ENCODE data around the gene PAX8.

- TF ChIP-seq, protein P1, sequence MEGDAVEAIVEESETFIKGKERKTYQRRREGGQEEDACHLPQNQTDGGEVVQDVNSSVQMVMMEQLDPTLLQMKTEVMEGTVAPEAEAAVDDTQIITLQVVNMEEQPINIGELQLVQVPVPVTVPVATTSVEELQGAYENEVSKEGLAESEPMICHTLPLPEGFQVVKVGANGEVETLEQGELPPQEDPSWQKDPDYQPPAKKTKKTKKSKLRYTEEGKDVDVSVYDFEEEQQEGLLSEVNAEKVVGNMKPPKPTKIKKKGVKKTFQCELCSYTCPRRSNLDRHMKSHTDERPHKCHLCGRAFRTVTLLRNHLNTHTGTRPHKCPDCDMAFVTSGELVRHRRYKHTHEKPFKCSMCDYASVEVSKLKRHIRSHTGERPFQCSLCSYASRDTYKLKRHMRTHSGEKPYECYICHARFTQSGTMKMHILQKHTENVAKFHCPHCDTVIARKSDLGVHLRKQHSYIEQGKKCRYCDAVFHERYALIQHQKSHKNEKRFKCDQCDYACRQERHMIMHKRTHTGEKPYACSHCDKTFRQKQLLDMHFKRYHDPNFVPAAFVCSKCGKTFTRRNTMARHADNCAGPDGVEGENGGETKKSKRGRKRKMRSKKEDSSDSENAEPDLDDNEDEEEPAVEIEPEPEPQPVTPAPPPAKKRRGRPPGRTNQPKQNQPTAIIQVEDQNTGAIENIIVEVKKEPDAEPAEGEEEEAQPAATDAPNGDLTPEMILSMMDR (conservative IDR thresholded peaks at IDR 0.05 in 1 of 2, IDR thresholded peaks at IDR 0.05 in 1 of 2; ENCODE audit: low read depth in 1 of 2, low read length in 2 of 2) = no peak
- TF ChIP-seq EZH2 (IDR thresholded peaks at IDR 0.05; ENCODE audit: low read length, missing control alignments) = no peak
Observed at GRCh38 chr2:113237604-113238160, 41.0 kb downstream of the PAX8 start.
